ENCODE data around the gene SGF29. TPM values are rescaled to one million over a fixed set of nuclear protein-coding genes. Genes with fewer than 3 reads are reported as not detected.

SGF29 gene
- total and polyA plus RNA-seq, 9 of the 15 experiments (the other 6 are each of a cell fraction or from before 2014, with no cell fraction given) = 2.6 to 36.1 (median 21.2) TPM

GRCh38 chr16:28524681-28525171 lies 29.0 kb upstream of the SGF29 start:
- H3K4me3 ChIP-seq = no peak overlapping the region
- H2AFZ ChIP-seq (ENCODE audit: low read depth, low read length) = peak overlapping the region; percentile 86
- 0 out of 3 replicates have a peak overlapping the region, but pooled peaks have one; percentile 28 for H3K27ac ChIP-seq (ENCODE audit: extremely low read depth, low read depth, low read length)
- no TSS peak for BruUV-seq (replicated peaks)
- ChIA-PET CTCF (ENCODE audit: low intra/inter-chr PET ratio) (no interaction called here), POLR2A (no interaction called here)
- DNase-seq (ENCODE audit: extremely low read depth in 1 of 4, low spot score in 3 of 4) (peak in 3 of 4 experiments; percentile 17 to 61 (median 50)), FAIRE-seq (no peak), ATAC-seq (peak; percentile 96)
- no peaks in the 10 kb centered on the region for H4K20me1 ChIP-seq (replicated peaks; ENCODE audit: control insufficient read depth, insufficient read depth, low read length)
- no peaks in the 10 kb centered on the region for H3K9me1 ChIP-seq (ENCODE audit: control insufficient read depth, insufficient read depth, low read length)
- H3K36me3 ChIP-seq (ENCODE audit: control insufficient read depth, insufficient read depth, low read length) = no peaks in the 10 kb centered on the region
- no peaks in the 10 kb centered on the region for H3K9me3 ChIP-seq (replicated peaks; ENCODE audit: control insufficient read depth, insufficient read depth, low read depth, low read length)
- peaks cover 0 to 13% of the 10 kb centered on the region in 2 experiments; a peak in 3 of 5 replicates for H3K4me1 ChIP-seq (replicated peaks in 1 of 2; ENCODE audit: control insufficient read depth in 2 of 2, insufficient read depth in 2 of 2, low read length in 2 of 2)
- intact Hi-C loops (cut with micrococcal nuclease) = loop anchor here (10.0 kb wide), 1 partner anchor 250 kb away; no protein-coding TSS in a partner anchor
- WGBS (ENCODE audit: insufficient coverage, low coverage, missing lambda C conversion rate) = 50% methylated on average over 6 of the region's 6 CpGs
- no peaks in the 10 kb centered on the region for H3K27me3 ChIP-seq (ENCODE audit: control insufficient read depth in 2 of 2, insufficient read depth in 2 of 2, low read length in 2 of 2)
- H3K9ac ChIP-seq (ENCODE audit: insufficient read depth in 1 of 2, low read depth in 2 of 2, low read length in 2 of 2) = no peak overlapping the region
- H3K79me2 ChIP-seq (ENCODE audit: control insufficient read depth, insufficient read depth, low read length) = no peaks in the 10 kb centered on the region
- in situ Hi-C loops (cut with MboI) = loop anchor here (25.0 kb wide), 2 partner anchors 188 to 963 kb away; partner anchors contain the start of gene EIF3C
- no peak overlapping the region; the same call in 1 of the 2 replicates for H3K4me2 ChIP-seq (ENCODE audit: insufficient read depth, low read length)
- TF ChIP-seq, protein P1, sequence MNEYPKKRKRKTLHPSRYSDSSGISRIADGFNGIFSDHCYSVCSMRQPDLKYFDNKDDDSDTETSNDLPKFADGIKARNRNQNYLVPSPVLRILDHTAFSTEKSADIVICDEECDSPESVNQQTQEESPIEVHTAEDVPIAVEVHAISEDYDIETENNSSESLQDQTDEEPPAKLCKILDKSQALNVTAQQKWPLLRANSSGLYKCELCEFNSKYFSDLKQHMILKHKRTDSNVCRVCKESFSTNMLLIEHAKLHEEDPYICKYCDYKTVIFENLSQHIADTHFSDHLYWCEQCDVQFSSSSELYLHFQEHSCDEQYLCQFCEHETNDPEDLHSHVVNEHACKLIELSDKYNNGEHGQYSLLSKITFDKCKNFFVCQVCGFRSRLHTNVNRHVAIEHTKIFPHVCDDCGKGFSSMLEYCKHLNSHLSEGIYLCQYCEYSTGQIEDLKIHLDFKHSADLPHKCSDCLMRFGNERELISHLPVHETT (CRISPR knock-in tag; conservative IDR thresholded peaks at IDR 0.05 in 1 of 2, IDR thresholded peaks at IDR 0.05 in 1 of 2) = 0 out of 4 replicates have a peak, but pooled peaks of 1 of the 2 experiments have one; percentile 6
- TF ChIP-seq SMC3 (conservative IDR thresholded peaks at IDR 0.05; ENCODE audit: insufficient read depth, low read depth, low read length) = 0 out of 2 replicates have a peak, but pooled peaks have one; percentile 21
- TF ChIP-seq, protein P2, sequence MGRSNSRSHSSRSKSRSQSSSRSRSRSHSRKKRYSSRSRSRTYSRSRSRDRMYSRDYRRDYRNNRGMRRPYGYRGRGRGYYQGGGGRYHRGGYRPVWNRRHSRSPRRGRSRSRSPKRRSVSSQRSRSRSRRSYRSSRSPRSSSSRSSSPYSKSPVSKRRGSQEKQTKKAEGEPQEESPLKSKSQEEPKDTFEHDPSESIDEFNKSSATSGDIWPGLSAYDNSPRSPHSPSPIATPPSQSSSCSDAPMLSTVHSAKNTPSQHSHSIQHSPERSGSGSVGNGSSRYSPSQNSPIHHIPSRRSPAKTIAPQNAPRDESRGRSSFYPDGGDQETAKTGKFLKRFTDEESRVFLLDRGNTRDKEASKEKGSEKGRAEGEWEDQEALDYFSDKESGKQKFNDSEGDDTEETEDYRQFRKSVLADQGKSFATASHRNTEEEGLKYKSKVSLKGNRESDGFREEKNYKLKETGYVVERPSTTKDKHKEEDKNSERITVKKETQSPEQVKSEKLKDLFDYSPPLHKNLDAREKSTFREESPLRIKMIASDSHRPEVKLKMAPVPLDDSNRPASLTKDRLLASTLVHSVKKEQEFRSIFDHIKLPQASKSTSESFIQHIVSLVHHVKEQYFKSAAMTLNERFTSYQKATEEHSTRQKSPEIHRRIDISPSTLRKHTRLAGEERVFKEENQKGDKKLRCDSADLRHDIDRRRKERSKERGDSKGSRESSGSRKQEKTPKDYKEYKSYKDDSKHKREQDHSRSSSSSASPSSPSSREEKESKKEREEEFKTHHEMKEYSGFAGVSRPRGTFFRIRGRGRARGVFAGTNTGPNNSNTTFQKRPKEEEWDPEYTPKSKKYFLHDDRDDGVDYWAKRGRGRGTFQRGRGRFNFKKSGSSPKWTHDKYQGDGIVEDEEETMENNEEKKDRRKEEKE (IDR thresholded peaks at IDR 0.05; ENCODE audit: borderline replicate concordance in 1 of 2, control insufficient read depth in 1 of 2, low read depth in 2 of 2, low read length in 1 of 2) = no peak
- TF ChIP-seq YY1 (IDR thresholded peaks at IDR 0.05; ENCODE audit: borderline replicate concordance in 1 of 3, control insufficient read depth in 1 of 3, extremely low read depth in 1 of 3, insufficient read depth in 3 of 3, insufficient read length in 1 of 3, insufficient replicate concordance in 2 of 3, low read depth in 1 of 3, low read length in 2 of 3) = peak in 2 of 3 experiments; percentile 30 to 77
- peak; percentile 88 for TF ChIP-seq ZNF766 (CRISPR knock-in tag; conservative IDR thresholded peaks at IDR 0.05)
- TF ChIP-seq ZNF384 (IDR thresholded peaks at IDR 0.05; ENCODE audit: low read depth, low read length) = peak; percentile 79
- peak; percentile 61 for TF ChIP-seq KLF16 (IDR thresholded peaks at IDR 0.05)
- no peak for TF ChIP-seq EGR1 (conservative IDR thresholded peaks at IDR 0.05)
- TF ChIP-seq ZNF780A (CRISPR knock-in tag; IDR thresholded peaks at IDR 0.05) = no peak
- TF ChIP-seq RAD21 (CRISPR knock-in tag; conservative IDR thresholded peaks at IDR 0.05 in 1 of 2, IDR thresholded peaks at IDR 0.05 in 1 of 2) = peak; percentile 45 to 65
- peak; percentile 37 to 58 (median 52); a peak in 5 of 6 replicates for TF ChIP-seq CTCF (IDR thresholded peaks at IDR 0.05 in 2 of 3, conservative IDR thresholded peaks at IDR 0.05 in 1 of 3; ENCODE audit: insufficient read depth in 2 of 3, low read depth in 1 of 3, low read length in 3 of 3)
